ENCODE data around the gene F8.
A peak's percentile ranks its signal among the peaks of the same experiment; 100 is the strongest.
"Not testable (repeated sequence)": the region's sequence is repeated elsewhere in the genome, so short reads cannot be mapped to it uniquely, and the experiment has no call there.

The F8 gene

GRCh38 chrX:154980330-154981115 lies 42.0 kb downstream of the F8 start:
- DNase-seq = peak; percentile 74

GRCh38 chrX:154979629-154980028 lies 42.9 kb downstream of the F8 start:
- DNase-seq = no peak

GRCh38 chrX:154968353-154968752 lies 54.2 kb downstream of the F8 start:
- DNase-seq = no peak

- no peak for DNase-seq
Measured at GRCh38 chrX:154967603-154968002, 54.9 kb downstream of the F8 start.

GRCh38 chrX:154961947-154962346 lies 60.6 kb downstream of the F8 start:
- no peak for DNase-seq

- not testable (repeated sequence) for DNase-seq
Measured at GRCh38 chrX:154955799-154956198, 66.7 kb downstream of the F8 start.

GRCh38 chrX:154939265-154939664 lies 83.3 kb downstream of the F8 start:
- not testable (repeated sequence) for DNase-seq

GRCh38 chrX:154924771-154925170 lies 97.8 kb downstream of the F8 start:
- DNase-seq = not testable (repeated sequence)

- DNase-seq = peak; percentile 14
Measured at GRCh38 chrX:154918060-154918483, 104.5 kb downstream of the F8 start.

- DNase-seq = no peak
Measured at GRCh38 chrX:154914052-154914451, 108.5 kb downstream of the F8 start.

- not testable (repeated sequence) for DNase-seq
Measured at GRCh38 chrX:154910528-154910927, 112.0 kb downstream of the F8 start.

GRCh38 chrX:154910048-154910447 lies 112.5 kb downstream of the F8 start:
- not testable (repeated sequence) for DNase-seq

GRCh38 chrX:154908821-154909220 lies 113.7 kb downstream of the F8 start:
- no peak for DNase-seq

GRCh38 chrX:154902408-154902807 lies 120.1 kb downstream of the F8 start:
- DNase-seq = no peak

GRCh38 chrX:154900323-154900722 lies 122.2 kb downstream of the F8 start:
- DNase-seq = no peak

GRCh38 chrX:154892296-154892695 lies 130.2 kb downstream of the F8 start:
- no peak for DNase-seq

GRCh38 chrX:154890990-154891639 lies 131.4 kb downstream of the F8 start:
- no peak for DNase-seq

- not testable (repeated sequence) for DNase-seq
Measured at GRCh38 chrX:154886789-154887221, 135.7 kb downstream of the F8 start.

GRCh38 chrX:154886069-154886788 lies 136.3 kb downstream of the F8 start, which contains the start of gene F8A1:
F8A1 (plus strand) TSS chrX:154886355; CDS start chrX:154886375, 20 bp downstream.
- peak; percentile 60 for DNase-seq

GRCh38 chrX:154885549-154885948 lies 137.0 kb downstream of the F8 start:
- DNase-seq = not testable (repeated sequence)

GRCh38 chrX:154885057-154885456 lies 137.5 kb downstream of the F8 start:
- not testable (repeated sequence) for DNase-seq

GRCh38 chrX:154884069-154884468 lies 138.5 kb downstream of the F8 start:
- not testable (repeated sequence) for DNase-seq

- no peak for DNase-seq
Measured at GRCh38 chrX:154873329-154873728, 149.2 kb downstream of the F8 start.

Measured in activated naive CD4-positive, alpha-beta T cell treated with anti-CD3 and anti-CD28 coated beads, Interleukin-2, amount 50 U/mL, for 16 hours (primary cell).